GM19468 (cell line): ENCODE results near the gene GNAL.
"Not testable (repeated sequence)": the region's sequence is repeated elsewhere in the genome, so short reads cannot be mapped to it uniquely, and the experiment has no call there.

Source experiments
- ATAC-seq: cut with Tn5 transposase; IDR thresholded peaks from one replicate; pipeline ENCODE4 v1.9.1; 2021; ENCODE audit warnings: mild to moderate bottlenecking, moderate library complexity, moderate number of reproducible peaks; ENCODE audit not compliant: unreplicated experiment; ENCODE audit errors: extremely low read depth

The GNAL gene

DNA sequence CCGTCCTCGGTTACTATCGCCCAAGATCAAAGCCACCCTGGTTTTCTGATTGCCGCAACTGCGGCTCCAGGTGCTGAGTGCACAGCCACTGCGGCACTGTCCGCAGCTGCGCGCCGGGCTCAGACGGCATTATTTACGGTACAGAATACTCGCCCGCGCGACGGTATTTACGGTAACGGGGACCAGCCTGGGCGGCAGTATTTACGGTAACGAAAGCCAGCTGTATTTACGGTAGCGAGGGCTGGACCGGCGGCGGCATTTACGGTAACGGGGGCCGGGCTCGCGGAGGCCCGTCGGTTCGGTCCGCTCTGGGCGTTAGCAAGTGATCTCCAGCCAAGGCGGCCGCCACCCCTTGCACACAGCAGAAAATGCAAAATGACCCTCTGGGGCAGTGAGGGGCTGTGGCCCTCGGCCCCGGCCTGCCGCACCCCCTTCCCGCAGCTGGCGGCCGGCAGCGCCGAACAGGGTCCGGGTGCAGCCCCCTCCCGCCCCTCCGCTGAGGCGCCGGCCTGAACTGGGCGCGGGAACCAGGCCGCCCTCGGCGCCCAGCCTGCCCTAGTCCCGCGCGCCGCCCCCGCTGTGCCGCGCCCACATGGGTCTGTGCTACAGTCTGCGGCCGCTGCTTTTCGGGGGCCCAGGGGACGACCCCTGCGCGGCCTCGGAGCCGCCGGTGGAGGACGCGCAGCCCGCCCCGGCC lies at the start of gene GNAL:
Gene GNAL, plus strand, starts transcription at position 293 of the 697 bp plus-strand sequence. Its CDS starts 300 bp downstream, at position 593.
- ATAC-seq: no peak

DNA sequence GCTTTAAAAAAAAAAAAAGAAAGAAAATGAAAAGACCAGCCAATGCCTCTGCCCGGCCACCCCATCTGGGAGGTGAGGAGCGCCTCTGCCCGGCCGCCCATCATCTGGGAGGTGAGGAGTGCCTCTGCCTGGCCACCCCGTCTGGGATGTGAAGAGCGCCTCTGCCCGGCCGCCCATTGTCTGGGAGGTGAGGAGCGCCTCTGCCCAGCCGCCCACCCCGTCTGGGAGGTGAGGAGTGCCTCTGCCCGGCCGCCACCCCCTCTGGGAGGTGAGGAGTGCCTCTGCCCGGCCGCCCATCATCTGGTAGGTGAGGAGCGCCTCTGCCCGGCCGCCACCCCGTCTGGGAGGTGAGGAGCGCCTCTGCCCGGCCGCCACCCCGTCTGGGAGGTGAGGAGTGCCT lies 41.8 kb upstream of the GNAL start:
- not testable (repeated sequence) for ATAC-seq

DNA sequence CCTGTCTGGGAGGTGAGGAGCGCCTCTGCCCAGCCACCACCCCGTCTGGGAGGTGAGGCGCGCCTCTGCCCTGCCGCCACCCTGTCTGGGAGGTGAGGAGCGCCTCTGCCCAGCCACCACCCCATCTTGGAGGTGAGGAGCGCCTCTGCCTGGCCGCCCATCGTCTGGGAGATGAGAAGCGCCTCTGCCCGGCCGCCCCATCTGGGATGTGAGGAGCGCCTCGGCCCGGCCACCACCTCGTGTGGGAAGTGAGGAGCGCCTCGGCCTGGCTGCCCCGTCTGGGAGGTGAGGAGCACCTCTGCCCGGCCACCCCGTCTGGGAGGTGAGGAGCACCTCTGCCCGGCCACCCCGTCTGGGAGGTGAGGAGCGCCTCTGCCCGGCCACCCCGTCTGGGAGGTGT lies 41.3 kb upstream of the GNAL start:
- not testable (repeated sequence) for ATAC-seq

DNA sequence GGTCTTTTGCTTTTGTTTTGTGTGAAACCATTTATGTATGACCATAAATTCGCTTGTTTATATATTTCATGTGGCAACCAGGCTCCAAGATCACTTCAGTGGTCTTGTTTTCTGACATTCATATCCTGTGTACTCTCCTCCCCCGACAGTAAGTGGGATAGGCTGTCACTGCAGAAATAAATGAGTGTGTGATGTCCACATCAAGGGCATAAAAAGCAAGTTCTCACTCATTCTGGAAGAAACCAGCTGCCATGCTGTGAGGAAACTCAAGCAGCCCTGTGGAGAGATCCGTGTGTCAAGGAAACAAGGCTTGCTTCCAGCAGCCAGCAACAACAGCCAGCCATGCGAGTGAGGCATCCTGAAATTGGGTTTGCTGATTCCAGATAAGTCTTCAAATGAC lies 39.2 kb upstream of the GNAL start:
- no peak for ATAC-seq

DNA sequence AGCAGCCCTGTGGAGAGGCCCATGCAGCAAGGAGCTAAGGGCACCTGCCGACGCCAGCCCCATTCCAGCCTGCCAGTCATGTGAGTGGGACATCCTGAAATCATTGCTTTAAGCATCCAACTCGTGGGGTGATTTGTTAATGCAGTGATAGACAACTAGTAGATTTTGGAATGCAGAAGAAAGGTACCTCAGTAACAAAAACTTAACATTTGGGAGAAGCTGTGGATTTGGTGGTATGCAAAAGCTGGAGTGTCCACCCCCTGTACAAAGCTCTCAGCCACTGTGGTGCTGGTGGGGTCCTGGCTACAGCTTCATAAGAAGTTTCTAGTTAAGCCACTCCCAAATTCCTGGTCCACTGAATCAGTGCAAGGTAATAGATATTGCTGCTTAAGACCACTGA lies 37.2 kb upstream of the GNAL start:
- ATAC-seq: no peak

DNA sequence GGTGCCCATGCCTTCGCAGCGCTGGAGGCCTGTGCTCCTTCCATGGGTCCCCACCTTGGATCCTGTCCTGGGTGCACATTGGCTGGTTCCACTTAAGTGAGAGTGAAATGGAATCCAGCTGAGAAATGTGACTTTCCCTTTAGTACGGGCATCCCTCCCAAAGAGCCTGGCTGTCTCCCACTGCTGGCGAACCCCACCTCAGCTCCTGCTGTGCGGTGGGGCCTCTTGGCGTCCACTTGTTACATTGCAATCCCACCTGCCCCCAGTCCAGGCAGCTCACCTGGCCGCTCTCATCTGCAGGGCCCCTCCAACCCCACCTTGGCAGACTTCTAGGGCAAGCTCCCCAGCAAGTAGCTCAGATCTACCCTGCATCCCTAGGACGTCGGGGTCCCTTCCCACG lies 35.5 kb upstream of the GNAL start:
- ATAC-seq: no peak

DNA sequence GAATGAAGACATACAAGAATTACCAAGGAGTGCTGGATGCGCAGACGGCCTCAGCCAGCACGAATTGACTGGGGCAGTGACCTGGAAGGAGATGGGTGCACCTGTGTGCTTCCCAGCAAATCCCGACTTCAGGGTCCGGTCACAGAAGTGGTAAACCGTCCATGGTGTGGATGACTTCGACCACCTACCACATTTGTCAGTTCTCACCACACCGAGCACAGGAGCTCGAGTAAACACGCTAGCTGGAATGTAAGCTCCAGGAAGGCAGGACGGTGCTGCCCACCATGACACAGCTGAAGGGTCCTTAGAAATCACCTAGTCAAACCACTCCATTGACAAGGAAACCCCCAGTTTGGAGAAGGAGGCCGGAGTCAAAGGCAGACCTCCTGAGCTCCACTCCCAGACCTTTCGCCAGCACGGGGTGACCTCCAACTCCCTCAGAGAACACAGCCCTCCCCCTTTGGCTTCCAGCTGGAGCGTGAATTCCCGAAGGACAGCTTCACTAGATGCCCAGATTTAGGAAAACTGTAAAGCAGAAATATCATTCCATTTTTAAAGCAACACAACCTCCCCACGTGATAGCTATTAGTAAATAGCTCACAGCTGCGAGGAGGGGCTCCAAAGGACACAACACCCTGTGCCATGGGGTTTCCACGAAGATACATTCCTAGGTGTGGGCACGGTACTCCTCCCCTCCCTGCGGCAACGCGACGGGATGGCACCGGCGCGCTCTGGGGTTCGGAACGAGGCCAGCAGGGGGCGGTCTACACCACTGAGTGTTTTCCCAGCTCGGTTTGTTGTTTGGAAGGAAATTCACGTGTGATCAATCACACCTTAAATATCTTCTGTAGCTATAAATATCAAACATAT lies 34.1 kb upstream of the GNAL start:
- no peak for ATAC-seq

DNA sequence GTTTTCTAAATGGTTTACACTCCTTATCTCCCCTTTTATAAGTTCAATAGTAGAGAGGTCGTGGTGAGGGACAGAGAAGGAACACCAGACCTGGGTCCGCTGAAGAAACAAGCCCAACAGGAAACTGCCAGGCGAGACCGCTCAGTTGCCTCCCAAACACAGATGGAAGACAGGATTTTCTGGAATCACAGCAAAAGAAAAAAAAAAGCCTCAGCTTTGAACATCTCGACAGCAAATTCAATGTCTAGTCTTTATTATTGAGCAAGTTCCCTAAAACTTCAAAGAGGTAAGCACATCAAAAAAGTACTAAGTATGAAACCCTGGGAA lies 33.5 kb upstream of the GNAL start:
- no peak for ATAC-seq

DNA sequence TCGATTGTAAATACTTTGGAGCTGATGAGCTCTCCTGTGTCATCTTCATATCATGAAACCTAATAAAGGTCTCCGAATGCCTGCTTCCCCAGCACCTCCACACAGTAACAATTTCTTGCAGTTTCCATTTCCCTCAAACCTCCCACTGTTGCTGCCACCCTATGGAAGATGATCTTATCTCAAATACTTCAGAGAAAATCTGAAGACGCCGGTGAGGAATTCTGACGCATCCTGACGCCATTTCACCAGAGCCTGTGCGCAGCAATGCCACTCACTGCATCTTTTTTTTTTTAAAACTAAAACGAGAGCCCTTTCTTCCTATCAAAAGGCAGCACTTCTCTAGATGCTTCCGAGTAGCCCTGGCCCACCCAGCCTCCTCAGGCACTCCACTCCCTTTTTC lies 31.9 kb upstream of the GNAL start:
- ATAC-seq: no peak

DNA sequence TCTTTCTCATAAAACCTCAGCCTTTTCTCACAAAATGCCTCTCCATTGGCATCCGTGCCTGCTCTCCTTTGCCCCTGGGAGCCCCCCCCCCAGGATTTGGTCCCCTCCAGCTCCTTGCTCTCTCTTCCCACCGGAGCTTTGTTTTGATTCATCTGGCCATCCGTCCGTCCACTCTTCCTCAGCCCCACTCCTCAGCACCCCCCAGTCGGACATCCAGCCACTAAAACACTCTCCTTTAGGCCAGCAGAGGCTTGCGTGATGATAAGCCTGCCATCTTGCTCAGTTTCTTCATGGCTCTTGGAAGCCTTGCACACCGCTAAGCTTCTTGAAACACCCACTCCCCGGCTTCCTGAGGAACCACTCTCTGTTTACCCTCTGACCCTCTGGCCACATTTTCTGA lies 31.5 kb upstream of the GNAL start:
- ATAC-seq: no peak

DNA sequence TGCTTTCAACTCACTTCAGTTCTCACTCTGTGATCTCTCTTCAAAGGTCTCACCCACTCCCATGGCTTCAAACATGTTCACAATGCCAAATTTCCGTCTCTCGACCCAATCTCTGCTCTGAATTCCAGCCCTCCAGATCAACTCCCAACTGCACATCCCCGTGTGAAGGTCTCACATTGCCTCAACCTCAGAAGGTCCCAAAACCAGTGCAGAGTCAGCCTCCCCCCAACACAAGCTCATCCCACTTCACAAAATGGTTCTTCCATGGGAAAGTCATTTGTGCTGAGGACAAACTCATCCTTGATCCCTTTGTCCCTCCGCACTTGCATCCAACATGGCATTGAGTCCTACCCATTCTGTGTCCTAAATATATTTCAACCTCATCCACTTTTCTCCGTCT lies 31.0 kb upstream of the GNAL start:
- no peak for ATAC-seq

DNA sequence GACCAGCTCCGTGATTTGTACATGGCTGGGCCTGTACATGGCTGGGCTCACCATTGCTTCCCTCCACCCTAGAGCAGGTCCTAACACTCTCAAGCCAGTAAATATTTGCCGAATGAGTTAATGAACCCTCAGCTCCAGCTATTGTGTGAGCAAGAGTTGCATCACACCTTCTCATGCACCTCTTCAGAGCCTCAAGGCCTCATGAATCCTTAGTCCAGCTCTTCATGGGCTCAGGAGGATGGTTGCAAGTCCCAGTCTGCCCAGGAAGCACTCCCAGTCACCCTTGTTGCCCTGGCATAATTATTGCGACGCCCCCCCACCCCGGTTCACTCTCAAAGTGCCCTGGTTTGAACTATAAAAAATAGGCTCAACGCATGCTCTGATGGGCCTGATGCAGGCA lies 30.1 kb upstream of the GNAL start:
- no peak for ATAC-seq

DNA sequence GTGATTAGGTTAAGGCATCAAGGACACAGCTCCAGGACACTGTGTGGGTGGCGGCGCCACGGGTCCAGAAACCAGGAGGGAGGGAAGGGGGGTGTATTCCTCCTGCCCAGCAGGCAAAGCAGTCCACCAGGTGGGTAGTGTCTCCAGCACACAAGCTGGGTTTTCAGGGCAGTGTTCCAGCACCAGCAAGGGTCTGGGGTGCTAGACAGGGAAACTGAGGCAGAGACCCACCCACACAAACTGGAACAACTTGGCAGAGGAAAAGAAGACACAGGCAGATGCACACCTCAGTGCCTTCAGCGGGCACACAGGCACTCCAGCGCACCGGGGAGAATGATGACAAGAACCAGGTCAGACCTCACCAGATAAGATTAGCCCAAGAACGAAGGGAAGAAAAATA lies 28.4 kb upstream of the GNAL start:
- no peak for ATAC-seq

DNA sequence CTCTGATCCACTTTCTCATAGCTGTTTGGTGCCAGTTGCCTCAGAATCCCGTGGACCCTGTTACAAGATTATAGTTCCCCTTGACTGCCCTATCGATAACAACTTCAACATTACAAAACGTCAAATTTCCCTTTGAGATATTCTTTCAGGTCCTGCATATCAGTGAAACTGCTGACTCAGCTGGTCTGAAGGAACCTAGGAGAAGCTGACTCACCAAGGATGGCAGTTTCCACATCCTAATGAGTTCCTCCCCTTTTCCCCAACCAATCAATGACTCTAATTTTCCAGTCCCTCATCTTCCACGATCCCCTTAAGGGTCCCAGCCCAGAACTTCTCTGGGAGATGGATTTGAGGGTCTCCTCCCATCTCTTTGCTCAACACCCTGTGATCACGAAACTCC lies 27.6 kb upstream of the GNAL start:
- no peak for ATAC-seq

DNA sequence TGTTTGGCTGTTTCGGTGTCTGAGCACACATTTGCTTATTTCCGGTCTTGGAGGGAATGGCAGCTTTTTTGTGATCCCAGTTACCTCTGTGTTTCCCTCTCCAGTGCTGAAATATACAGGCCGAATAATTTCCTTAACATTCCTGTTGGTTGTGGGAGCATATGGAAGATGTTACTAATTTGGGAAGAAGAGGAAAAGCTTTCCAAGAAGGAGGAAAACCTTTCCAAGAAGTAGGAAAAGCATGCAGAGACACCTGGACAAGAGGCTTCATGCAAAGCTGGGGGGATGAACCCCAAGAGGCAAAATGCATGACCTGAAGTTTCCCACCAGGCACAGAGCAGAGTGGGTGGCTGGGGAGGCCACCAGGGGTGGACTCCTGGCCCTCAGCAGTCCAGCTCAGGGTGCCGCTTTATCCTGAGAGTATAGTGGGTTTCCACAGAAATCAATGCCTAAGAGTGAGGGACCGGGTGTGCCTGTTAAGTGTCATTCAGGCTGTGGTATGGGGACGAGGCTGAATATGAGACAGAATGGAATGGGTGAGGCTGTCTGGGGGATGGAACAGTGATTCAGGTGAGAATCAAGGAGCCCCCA lies 25.5 kb upstream of the GNAL start:
- no peak for ATAC-seq

DNA sequence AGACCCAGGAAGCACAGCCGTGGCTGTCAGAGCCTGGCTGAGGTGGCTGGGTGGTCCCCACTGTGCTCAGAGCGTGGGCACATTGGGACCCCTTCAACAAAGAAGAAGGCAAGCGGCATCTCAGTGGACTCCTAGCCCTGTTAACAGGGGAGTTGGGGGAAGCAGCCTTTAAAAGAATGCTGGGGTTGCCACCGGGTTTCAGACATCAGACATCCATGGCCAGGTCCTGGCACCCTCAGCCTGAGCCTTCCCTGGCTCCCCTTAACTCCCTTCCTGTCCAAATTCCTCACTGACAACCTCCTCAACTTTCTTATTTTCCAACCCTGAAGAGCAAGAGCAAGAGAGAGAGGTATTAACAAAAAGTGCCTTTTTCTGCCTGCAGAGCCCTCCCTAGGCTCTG lies 24.8 kb upstream of the GNAL start:
- no peak for ATAC-seq

DNA sequence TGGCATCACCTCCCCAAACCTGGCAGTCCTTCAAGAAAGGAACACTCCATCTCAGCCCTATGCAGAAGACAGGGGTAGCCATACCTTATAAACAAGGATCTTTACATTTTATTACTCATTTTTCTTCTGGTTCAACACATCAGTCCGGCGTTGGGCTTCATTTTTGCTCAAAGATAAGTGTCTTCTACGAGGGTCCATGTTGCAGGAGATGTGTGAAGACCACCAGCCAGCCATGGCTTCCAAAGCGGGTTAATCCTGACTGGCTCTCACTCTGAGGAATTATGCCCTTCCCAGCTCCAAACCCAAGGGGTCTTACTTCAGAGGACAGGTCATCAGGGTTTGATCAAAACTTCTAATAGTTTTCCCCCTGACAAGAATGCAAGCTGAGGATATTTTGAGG lies 23.9 kb upstream of the GNAL start:
- no peak for ATAC-seq

DNA sequence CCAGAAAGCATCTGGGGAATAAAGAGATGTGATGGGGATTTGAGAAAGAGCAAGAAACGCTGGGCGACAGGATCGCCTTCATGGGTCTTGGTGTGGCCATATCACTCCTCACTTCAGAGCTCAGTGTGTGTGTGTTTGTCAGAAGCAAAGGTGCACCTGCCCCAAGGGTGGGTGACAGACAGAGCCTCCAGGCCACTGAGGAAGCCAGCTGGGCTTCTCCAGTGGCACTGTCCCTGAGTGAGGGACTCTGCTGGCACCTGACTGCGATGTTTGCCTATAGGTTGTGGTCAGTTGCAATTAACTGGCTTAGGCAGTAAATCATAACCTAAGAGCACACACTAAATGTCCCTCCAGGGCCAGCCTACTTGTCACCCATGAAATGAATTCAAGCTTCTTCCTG lies 23.5 kb upstream of the GNAL start:
- ATAC-seq: no peak

DNA sequence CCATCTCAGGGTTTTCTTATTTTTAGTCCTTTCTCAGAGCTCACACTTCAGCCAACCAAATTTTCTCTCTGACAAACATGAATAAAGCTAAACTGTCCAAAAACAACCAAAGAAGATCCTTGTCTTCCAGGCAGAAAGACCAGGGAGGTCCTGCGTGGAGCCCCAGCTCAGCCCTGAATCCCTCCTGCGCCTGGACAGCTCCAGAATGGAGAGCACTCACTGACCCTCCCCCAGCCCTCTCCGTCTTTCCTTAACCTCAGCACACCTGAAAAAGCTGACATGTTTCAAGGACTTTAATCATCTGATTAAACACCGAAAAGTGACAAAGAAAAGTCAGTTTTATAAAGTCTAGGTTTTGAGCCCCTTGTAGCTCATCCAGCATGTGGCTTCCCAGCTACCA lies 22.9 kb upstream of the GNAL start:
- ATAC-seq: no peak

DNA sequence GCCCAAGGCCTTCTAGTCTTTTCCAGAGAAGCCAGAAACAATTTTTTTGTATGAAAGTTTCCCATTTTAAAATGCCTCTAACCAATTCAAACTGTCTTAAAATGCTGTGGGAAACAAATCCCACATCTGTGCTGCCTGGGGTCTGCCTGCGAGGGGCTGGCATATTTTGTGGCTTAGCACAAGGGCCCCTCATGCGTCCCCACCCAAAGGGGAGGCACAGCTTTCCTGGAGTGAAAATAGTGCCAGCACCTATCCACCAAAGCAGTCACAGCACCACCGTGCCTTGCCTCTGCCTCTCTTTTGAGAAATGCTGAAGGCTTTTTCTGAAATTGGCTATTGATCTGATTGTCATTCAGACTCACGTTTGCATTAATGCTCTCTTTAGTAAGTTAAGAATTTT lies 22.2 kb upstream of the GNAL start:
- no peak for ATAC-seq

DNA sequence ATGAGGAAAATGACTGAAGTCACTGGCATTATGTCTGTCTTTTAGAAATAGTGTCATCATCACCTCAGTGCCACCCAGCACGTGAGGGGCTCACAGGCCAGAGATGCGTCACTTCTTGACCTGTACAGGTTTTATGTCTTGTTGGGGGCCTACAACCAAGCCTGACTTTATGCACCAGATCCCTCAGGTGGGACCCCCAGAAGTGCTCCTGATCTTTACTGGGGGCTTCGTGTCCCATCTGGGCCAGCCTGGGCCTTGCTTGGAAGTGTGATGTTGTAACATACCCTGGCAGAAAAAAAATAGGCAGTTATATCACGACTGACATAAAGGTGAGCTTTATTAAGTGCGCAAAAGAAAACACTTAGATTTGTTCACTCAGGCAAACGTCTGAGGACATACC lies 21.5 kb upstream of the GNAL start:
- no peak for ATAC-seq
